K562 (cell line): ENCODE results near the gene YAE1. TPM values are rescaled to one million over a fixed set of nuclear protein-coding genes. Genes with fewer than 3 reads are reported as not detected.
A peak's percentile ranks its signal among the peaks of the same experiment; 100 is the strongest.

Experiments
- CBX5 ChIP-seq: IDR thresholded peaks from 2 replicates; pipeline ENCODE4 v1.6.1; 2014; ENCODE audit warnings: low read depth, borderline replicate concordance
- CHAMP1 ChIP-seq: fragments of 450-650 bp; IDR thresholded peaks from 2 replicates; pipeline ENCODE4 v1.6.1; 2016; ENCODE audit warnings: mild to moderate bottlenecking
- CXXC5 ChIP-seq: fragments of 250-450 bp; sonication (Bioruptor Pico); IDR thresholded peaks from 2 replicates; pipeline ENCODE4 v1.8.0; 2022; ENCODE audit warnings: inconsistent platforms, mild to moderate bottlenecking, moderate library complexity
- DIDO1 ChIP-seq: fragments of 450-650 bp; IDR thresholded peaks from 2 replicates; pipeline ENCODE4 v1.6.1; 2016; ENCODE audit warnings: low read depth, missing biosample characterization, missing genetic modification characterization
- HDAC6 ChIP-seq: IDR thresholded peaks from 2 replicates; pipeline ENCODE4 v1.6.1; 2012; ENCODE audit warnings: low read depth, mild to moderate bottlenecking, control low read depth, inconsistent platforms, low read length, moderate library complexity
- HES1 ChIP-seq: fragments of 450-650 bp; IDR thresholded peaks from 2 replicates; pipeline ENCODE4 v1.6.1; 2016; ENCODE audit warnings: low read depth, mild to moderate bottlenecking, moderate library complexity
- ILF3 ChIP-seq: fragments of 450-650 bp; IDR thresholded peaks from 2 replicates; pipeline ENCODE4 v1.6.1; 2018; ENCODE audit warnings: antibody characterized with exemption, mild to moderate bottlenecking, moderate library complexity, borderline replicate concordance
- MTA1 ChIP-seq: fragments of 450-650 bp; IDR thresholded peaks from 2 replicates; pipeline ENCODE4 v1.6.1; 2017; ENCODE audit warnings: borderline replicate concordance
- NR2C1 ChIP-seq, 2 experiments: fragments of 450-650 bp; IDR thresholded peaks; 2 replicates each; pipeline ENCODE4 v1.6.1; 2017; ENCODE audit warnings: mild to moderate bottlenecking in 2 of 2, antibody characterized with exemption in 1 of 2, inconsistent platforms in 1 of 2, missing compliant biosample characterization in 1 of 2, missing genetic modification characterization in 1 of 2
- PRPF4 ChIP-seq: fragments of 200-400 bp; formaldehyde crosslinking; IDR thresholded peaks from one replicate; pipeline ENCODE4 v1.6.1; 2017; ENCODE audit warnings: low read length, low read depth, mild to moderate bottlenecking; ENCODE audit not compliant: insufficient read depth, poor library complexity, severe bottlenecking
- RCOR1 ChIP-seq, 2 experiments: IDR thresholded peaks; 2 replicates each; pipeline ENCODE4 v1.6.1; 2012; ENCODE audit warnings: low read depth in 2 of 2, low read length in 2 of 2, borderline replicate concordance in 1 of 2, improper control_type of control experiment in 1 of 2
- RNF2 ChIP-seq: sonication (generic); IDR thresholded peaks from 2 replicates; pipeline ENCODE4 v1.6.1; 2016
- SMARCA4 ChIP-seq: fragments of 450-650 bp; IDR thresholded peaks from 2 replicates; pipeline ENCODE4 v1.6.1; 2016
- TAL1 ChIP-seq: fragments of 450-650 bp; IDR thresholded peaks from 2 replicates; pipeline ENCODE4 v1.6.1; 2016; ENCODE audit warnings: mild to moderate bottlenecking
- ZNF197 ChIP-seq: fragments of 200-800 bp; sonication (Bioruptor generic); IDR thresholded peaks from 2 replicates; pipeline ENCODE4 v1.6.1; 2016; ENCODE audit warnings: low read depth, missing genetic modification characterization, missing compliant biosample characterization
- ZNF589 ChIP-seq: fragments of 200-800 bp; sonication (Bioruptor generic); IDR thresholded peaks from 2 replicates; pipeline ENCODE4 v1.6.1; 2016; ENCODE audit warnings: low read depth, missing genetic modification characterization, missing compliant biosample characterization
- ZNF79 ChIP-seq: fragments of 250-450 bp; sonication (Bioruptor Pico); IDR thresholded peaks from 2 replicates; pipeline ENCODE4 v1.4.0; 2020; ENCODE audit warnings: low read depth, mild to moderate bottlenecking, moderate library complexity
- polyA plus RNA-seq, 8 experiments: library from polyadenylated mRNA; depleted of rRNA in 4 of 8; stranded (reverse) in 5 of 8; unstranded in 3 of 8; fragments of >200 nt; fragmentation: Nextera tagmentation in 2 of 8; fragmentation: Illumina TruSeq in 1 of 8; extraction: Ambion mirVana in 2 of 8; extraction: Trizol in 1 of 8; gene quantifications; 2 replicates each; pipeline versions ENCODE4 v1.2.1 to v1.2.3, GENCODE V29; 2011 to 2014; ENCODE audit warnings: inconsistent platforms in 1 of 8, missing spikeins in 1 of 8
- total RNA-seq, 7 experiments: library from RNA; depleted of rRNA in 6 of 7; stranded (reverse); fragments of >200 nt in 6 of 7; fragmentation: Illumina TruSeq in 2 of 7; extraction: Trizol in 2 of 7; gene quantifications; 2 replicates each; pipeline versions ENCODE4 v1.2.1 to v1.2.3, GENCODE V29; 2011 to 2021; ENCODE audit warnings: low replicate concordance in 1 of 7
- TF ChIP-seq, protein P1 (sequence below): fragments of 150-350 bp; IDR thresholded peaks from 2 replicates; pipeline ENCODE4 v1.6.1; 2014; ENCODE audit warnings: low read depth, mild to moderate bottlenecking, low read length, borderline replicate concordance
- TF ChIP-seq, protein P2 (sequence below), 2 experiments: fragments of 450-650 bp; IDR thresholded peaks; 2 replicates each; pipeline ENCODE4 v1.6.1; 2016

YAE1 gene
- total and polyA plus RNA-seq, 9 of the 15 experiments (the other 6 are each of a cell fraction or from before 2014, with no cell fraction given): 15.2 to 63.4 (median 30.1) TPM

DNA sequence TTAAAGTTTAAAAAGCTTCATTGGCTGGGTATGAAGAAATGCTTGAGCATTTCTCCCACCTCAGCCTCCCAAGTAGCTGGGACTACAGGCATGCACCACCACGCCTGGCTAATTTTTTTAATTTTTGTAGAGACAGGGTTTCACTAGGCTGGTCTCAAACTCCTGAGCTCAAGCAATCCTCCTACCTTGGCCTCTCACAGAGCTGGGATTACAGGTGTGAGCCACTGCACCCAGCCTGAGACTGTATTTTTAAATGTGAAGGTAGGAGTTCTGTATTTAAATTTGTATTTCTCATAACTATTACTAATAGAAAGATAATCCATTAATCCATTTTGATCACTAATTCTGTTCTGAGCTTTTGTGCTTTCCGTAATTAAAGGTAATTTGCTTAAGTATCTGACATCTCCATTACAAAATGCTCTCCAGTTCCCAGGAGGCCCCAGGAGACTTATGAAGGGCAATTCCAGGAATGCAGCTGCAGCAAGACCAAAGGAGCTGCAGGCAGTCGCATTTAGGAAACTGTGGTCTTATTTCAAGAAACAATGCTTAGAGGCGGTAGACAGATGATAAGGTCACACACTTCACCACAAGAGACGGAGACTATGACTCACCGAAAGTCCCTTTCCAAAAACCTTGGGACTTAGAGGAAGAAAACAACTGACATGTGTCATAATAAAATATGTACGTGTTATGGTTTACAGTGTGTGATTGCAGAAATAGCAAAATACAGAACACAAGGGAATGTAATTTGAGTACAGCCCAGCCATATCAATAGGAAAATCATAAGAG lies 23.3 kb downstream of the YAE1 start (continued):
- no peak for TF ChIP-seq NR2C1 (IDR thresholded peaks at IDR 0.05)
- TF ChIP-seq NR2C1 (tag; IDR thresholded peaks at IDR 0.05): peak; percentile 29; the same call in 1 of the 2 replicates
- TF ChIP-seq HDAC6: no peak
- TF ChIP-seq SMARCA4: peak; percentile 98
- TF ChIP-seq PRPF4: no peak
- TF ChIP-seq RCOR1 (IDR thresholded peaks at IDR 0.05; ENCODE audit: borderline replicate concordance in 1 of 2, low read depth in 2 of 2, low read length in 2 of 2): peak in 1 of 2 experiments; percentile 59; a peak in 1 of 4 replicates
- TF ChIP-seq DIDO1 (tag): 0 out of 2 replicates have a peak, but pooled peaks have one; percentile 35
- peak; percentile 43; the same call in 1 of the 2 replicates for TF ChIP-seq RNF2
- TF ChIP-seq, protein P1, sequence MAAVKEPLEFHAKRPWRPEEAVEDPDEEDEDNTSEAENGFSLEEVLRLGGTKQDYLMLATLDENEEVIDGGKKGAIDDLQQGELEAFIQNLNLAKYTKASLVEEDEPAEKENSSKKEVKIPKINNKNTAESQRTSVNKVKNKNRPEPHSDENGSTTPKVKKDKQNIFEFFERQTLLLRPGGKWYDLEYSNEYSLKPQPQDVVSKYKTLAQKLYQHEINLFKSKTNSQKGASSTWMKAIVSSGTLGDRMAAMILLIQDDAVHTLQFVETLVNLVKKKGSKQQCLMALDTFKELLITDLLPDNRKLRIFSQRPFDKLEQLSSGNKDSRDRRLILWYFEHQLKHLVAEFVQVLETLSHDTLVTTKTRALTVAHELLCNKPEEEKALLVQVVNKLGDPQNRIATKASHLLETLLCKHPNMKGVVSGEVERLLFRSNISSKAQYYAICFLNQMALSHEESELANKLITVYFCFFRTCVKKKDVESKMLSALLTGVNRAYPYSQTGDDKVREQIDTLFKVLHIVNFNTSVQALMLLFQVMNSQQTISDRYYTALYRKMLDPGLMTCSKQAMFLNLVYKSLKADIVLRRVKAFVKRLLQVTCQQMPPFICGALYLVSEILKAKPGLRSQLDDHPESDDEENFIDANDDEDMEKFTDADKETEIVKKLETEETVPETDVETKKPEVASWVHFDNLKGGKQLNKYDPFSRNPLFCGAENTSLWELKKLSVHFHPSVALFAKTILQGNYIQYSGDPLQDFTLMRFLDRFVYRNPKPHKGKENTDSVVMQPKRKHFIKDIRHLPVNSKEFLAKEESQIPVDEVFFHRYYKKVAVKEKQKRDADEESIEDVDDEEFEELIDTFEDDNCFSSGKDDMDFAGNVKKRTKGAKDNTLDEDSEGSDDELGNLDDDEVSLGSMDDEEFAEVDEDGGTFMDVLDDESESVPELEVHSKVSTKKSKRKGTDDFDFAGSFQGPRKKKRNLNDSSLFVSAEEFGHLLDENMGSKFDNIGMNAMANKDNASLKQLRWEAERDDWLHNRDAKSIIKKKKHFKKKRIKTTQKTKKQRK: no peak
- TF ChIP-seq, protein P2, sequence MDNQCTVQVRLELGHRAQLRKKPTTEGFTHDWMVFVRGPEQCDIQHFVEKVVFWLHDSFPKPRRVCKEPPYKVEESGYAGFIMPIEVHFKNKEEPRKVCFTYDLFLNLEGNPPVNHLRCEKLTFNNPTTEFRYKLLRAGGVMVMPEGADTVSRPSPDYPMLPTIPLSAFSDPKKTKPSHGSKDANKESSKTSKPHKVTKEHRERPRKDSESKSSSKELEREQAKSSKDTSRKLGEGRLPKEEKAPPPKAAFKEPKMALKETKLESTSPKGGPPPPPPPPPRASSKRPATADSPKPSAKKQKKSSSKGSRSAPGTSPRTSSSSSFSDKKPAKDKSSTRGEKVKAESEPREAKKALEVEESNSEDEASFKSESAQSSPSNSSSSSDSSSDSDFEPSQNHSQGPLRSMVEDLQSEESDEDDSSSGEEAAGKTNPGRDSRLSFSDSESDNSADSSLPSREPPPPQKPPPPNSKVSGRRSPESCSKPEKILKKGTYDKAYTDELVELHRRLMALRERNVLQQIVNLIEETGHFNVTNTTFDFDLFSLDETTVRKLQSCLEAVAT (IDR thresholded peaks at IDR 0.05): peak in 1 of 2 experiments; percentile 93; a peak in 2 of 4 replicates
- TF ChIP-seq ILF3: peak; percentile 52; the same call in 1 of the 2 replicates
- peak; percentile 45; the same call in 1 of the 2 replicates for TF ChIP-seq CBX5
- peak; percentile 62 for TF ChIP-seq ZNF589 (CRISPR knock-in tag)
- 0 out of 2 replicates have a peak, but pooled peaks have one; percentile 27 for TF ChIP-seq ZNF197 (CRISPR knock-in tag)
- peak; percentile 77; the same call in 1 of the 2 replicates for TF ChIP-seq HES1
- peak; percentile 83 for TF ChIP-seq MTA1
- peak; percentile 85 for TF ChIP-seq CHAMP1
- TF ChIP-seq TAL1: peak; percentile 50; the same call in 1 of the 2 replicates
- peak; percentile 76 for TF ChIP-seq CXXC5
- TF ChIP-seq ZNF79 (CRISPR knock-in tag): no peak
